H7 (cell line): ENCODE measurements around the gene LRIG1. TPM values are rescaled to one million over a fixed set of nuclear protein-coding genes. Genes with fewer than 3 reads are reported as not detected.

Experiments used
- DNase-seq: peaks from one replicate; pipeline ENCODE4 v3.0.0; 2012
- H3K27me3 ChIP-seq: 2 replicates; pipeline ENCODE4 v1.6.0; 2011; ENCODE audit warnings: mild to moderate bottlenecking, low read length; ENCODE audit not compliant: control insufficient read depth, insufficient read depth
- H3K36me3 ChIP-seq: replicated peaks from 2 replicates; pipeline ENCODE4 v1.5.1; 2011; ENCODE audit warnings: low read length; ENCODE audit not compliant: control insufficient read depth, insufficient read depth
- H3K4me3 ChIP-seq: 2 replicates; pipeline ENCODE4 v1.5.1; 2011; ENCODE audit warnings: low read depth, mild to moderate bottlenecking, control low read depth, low read length, moderate library complexity; ENCODE audit not compliant: insufficient read depth
- total RNA-seq: library from RNA; depleted of rRNA; stranded (reverse); fragments of >200 nt; shearing (Covaris generic); gene quantifications from 2 replicates; pipeline ENCODE4 v1.2.3, GENCODE V29; 2014

The LRIG1 gene
- total RNA-seq, 1 experiment from 2014 or later, result 69.7 TPM

GRCh38 chr3:66487465-66487864 lies 13.4 kb downstream of the LRIG1 start:
- H3K27me3 ChIP-seq, result no peaks in the 10 kb centered on the region
- no peak overlapping the region for H3K4me3 ChIP-seq
- H3K36me3 ChIP-seq, result no peaks in the 10 kb centered on the region
- DNase-seq, result no peak

- no peak for DNase-seq
- Histone ChIP-seq H3K36me3 (no peaks in the 10 kb centered on the region), H3K4me3 (no peak overlapping the region), H3K27me3 (no peaks in the 10 kb centered on the region)
These were observed 14.2 kb downstream of the LRIG1 start for GRCh38 chr3:66486646-66487045.

- DNase-seq, result no peak
- Histone ChIP-seq H3K36me3 (no peaks in the 10 kb centered on the region), H3K4me3 (no peak overlapping the region), H3K27me3 (no peaks in the 10 kb centered on the region)
These were observed 14.6 kb downstream of the LRIG1 start for GRCh38 chr3:66486202-66486601.

GRCh38 chr3:66485291-66485968 lies 15.4 kb downstream of the LRIG1 start:
- Histone ChIP-seq H3K4me3 (no peak overlapping the region), H3K36me3 (no peaks in the 10 kb centered on the region), H3K27me3 (no peaks in the 10 kb centered on the region)
- no peak for DNase-seq

GRCh38 chr3:66484106-66484844 lies 16.5 kb downstream of the LRIG1 start:
- Histone ChIP-seq H3K36me3 (no peaks in the 10 kb centered on the region), H3K27me3 (no peaks in the 10 kb centered on the region), H3K4me3 (no peak overlapping the region)
- DNase-seq, result no peak

- Histone ChIP-seq H3K27me3 (no peaks in the 10 kb centered on the region), H3K4me3 (no peak overlapping the region), H3K36me3 (no peaks in the 10 kb centered on the region)
- peak; percentile 34 for DNase-seq
These were observed 17.4 kb downstream of the LRIG1 start for GRCh38 chr3:66483409-66483906.

- no peak for DNase-seq
These were observed 17.8 kb downstream of the LRIG1 start for GRCh38 chr3:66483006-66483405.

GRCh38 chr3:66482018-66482404 lies 18.8 kb downstream of the LRIG1 start:
- DNase-seq, result no peak
- H3K27me3 ChIP-seq, result no peaks in the 10 kb centered on the region
- H3K4me3 ChIP-seq, result no peak overlapping the region

More at GRCh38 chr3:66483006-66483405, 17.8 kb downstream of the LRIG1 start:
- no peaks in the 10 kb centered on the region for H3K36me3 ChIP-seq
- no peaks in the 10 kb centered on the region for H3K27me3 ChIP-seq
- no peak overlapping the region for H3K4me3 ChIP-seq

GRCh38 chr3:66481071-66482017 lies 19.5 kb downstream of the LRIG1 start:
- Histone ChIP-seq H3K36me3 (no peaks in the 10 kb centered on the region), H3K27me3 (no peaks in the 10 kb centered on the region), H3K4me3 (no peak overlapping the region)
- no peak for DNase-seq

More at GRCh38 chr3:66482018-66482404, 18.8 kb downstream of the LRIG1 start:
- H3K36me3 ChIP-seq, result no peaks in the 10 kb centered on the region

GRCh38 chr3:66480666-66481065 lies 20.2 kb downstream of the LRIG1 start:
- H3K36me3 ChIP-seq, result no peaks in the 10 kb centered on the region
- no peaks in the 10 kb centered on the region for H3K27me3 ChIP-seq
- DNase-seq, result no peak
- H3K4me3 ChIP-seq, result no peak overlapping the region

- Histone ChIP-seq H3K36me3 (no peaks in the 10 kb centered on the region), H3K27me3 (no peaks in the 10 kb centered on the region), H3K4me3 (no peak overlapping the region)
- DNase-seq, result no peak
These were observed 21.3 kb downstream of the LRIG1 start for GRCh38 chr3:66479532-66479947.

- H3K36me3 ChIP-seq, result no peaks in the 10 kb centered on the region
- H3K27me3 ChIP-seq, result no peaks in the 10 kb centered on the region
- no peak for DNase-seq
- H3K4me3 ChIP-seq, result no peak overlapping the region
These were observed 21.9 kb downstream of the LRIG1 start for GRCh38 chr3:66478960-66479359.

GRCh38 chr3:66477856-66478255 lies 23.0 kb downstream of the LRIG1 start:
- DNase-seq, result no peak
- H3K36me3 ChIP-seq, result no peaks in the 10 kb centered on the region
- H3K4me3 ChIP-seq, result no peak overlapping the region
- no peaks in the 10 kb centered on the region for H3K27me3 ChIP-seq

GRCh38 chr3:66476852-66477381 lies 23.9 kb downstream of the LRIG1 start:
- Histone ChIP-seq H3K36me3 (no peaks in the 10 kb centered on the region), H3K27me3 (no peaks in the 10 kb centered on the region), H3K4me3 (no peak overlapping the region)
- no peak for DNase-seq
